HG02943 (cell line): ENCODE results near the gene CCDC9.
"Not testable (repeated sequence)": the region's sequence is repeated elsewhere in the genome, so short reads cannot be mapped to it uniquely, and the experiment has no call there.

ENCODE experiments used
- ATAC-seq: cut with Tn5 transposase; IDR thresholded peaks from one replicate; pipeline ENCODE4 v1.9.1; 2021; ENCODE audit warnings: mild to moderate bottlenecking, low read depth, moderate library complexity; ENCODE audit not compliant: unreplicated experiment

CCDC9 gene

DNA sequence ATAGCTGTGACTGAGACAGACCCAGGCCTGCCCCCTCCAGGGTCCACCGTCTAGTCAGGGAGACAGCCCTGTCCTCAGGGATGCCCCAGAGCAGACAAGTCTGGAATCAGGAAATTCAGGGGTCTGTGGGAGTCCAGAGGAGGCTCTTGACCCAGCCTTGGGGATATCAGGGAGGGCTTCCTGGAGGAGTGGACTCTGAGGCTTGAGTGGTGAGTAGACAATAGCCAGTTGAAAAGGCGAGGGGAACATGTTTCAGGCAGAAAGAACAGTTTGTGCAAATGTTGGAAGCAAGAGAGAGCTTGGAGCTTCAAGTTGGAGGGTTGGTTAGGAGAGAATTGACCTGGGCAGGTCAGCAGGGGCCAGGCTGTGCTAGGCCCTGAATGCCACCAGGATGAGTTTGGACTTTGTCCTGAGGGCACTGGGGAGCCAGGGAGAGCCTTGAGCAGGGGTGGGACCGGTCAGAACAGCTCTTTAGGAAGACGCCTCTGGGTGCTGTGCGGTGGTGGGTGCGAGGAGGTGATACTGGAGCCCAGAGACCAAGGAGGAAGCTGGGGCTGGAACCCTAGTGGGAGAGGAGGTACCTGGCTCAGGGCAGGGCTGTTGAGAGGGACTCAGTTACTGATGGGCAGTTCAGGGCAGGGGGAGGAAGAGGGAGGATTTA lies 2.7 kb downstream of the CCDC9 start:
- ATAC-seq, result no peak

DNA sequence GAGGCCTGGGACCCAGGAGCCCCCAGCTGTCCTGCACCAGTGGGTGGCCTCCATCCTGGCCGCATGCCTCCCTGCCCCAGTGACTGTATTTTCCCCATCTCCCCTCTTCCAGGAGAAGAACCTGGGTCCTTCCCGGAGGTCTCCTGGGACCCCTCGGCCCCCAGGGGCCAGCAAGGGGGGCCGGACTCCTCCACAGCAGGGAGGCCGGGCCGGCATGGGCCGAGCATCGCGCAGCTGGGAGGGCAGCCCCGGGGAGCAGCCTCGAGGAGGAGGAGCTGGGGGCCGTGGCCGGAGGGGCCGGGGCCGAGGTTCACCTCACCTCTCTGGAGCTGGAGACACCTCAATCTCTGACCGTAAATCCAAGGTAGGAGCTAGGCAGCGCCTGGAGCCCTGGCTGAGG lies 4.2 kb downstream of the CCDC9 start:
- ATAC-seq, result no peak

DNA sequence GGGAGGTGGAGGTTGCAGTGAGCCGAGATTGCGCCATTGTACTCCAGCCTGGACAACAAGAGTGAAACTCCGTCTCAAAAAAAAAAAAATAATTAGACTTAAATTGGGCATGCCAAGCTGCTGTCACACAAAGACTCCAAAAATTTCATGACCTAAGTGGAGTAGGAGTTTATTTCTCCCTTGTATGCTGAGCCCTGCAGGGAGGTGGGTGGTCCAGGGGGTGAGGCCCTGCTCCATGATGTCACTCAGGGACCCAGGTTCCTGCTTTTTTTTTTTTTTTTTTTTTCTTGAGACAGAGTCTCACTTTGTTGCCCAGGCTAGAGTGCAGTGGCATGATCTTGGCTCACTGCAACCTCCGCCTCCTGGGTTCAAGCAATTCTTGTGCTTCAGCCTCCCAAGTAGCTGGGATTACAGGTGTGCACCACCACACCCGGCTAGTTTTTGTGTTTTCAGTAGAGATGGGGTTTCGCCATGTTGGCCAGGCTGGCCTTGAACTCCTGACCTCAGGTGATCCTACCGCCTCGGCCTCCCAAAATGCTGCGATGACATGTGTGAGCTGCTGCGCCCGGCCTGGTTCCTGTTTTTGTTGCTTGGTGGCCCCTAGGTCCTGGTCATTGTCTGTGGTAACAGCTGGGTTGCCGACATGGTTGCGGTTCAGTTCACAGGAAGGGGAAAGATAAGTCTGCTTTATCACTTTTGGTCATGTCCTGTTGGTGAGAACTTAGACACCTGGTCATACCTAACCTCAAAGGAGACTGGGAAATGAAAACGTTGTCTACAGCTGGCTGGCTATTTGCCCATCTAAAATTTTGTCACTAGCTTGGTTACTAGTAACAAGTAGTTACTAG lies 5.8 kb downstream of the CCDC9 start:
- peak; percentile 56 for ATAC-seq

DNA sequence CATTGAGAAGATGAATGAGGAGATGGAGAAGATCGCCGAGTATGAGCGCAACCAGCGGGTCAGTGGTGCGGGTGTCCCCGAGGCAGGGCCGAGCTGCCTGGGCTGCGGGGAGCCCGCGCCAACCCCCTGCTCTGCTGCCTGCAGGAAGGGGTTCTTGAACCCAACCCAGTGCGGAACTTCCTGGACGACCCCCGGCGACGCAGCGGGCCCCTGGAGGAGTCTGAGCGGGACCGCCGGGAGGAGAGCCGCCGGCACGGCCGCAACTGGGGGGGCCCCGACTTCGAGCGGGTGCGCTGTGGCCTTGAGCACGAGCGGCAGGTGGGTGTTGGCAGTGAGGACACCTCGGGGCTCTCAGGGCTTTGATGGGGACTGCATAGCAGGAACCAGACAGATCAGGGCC lies 8.3 kb downstream of the CCDC9 start:
- ATAC-seq, result no peak

DNA sequence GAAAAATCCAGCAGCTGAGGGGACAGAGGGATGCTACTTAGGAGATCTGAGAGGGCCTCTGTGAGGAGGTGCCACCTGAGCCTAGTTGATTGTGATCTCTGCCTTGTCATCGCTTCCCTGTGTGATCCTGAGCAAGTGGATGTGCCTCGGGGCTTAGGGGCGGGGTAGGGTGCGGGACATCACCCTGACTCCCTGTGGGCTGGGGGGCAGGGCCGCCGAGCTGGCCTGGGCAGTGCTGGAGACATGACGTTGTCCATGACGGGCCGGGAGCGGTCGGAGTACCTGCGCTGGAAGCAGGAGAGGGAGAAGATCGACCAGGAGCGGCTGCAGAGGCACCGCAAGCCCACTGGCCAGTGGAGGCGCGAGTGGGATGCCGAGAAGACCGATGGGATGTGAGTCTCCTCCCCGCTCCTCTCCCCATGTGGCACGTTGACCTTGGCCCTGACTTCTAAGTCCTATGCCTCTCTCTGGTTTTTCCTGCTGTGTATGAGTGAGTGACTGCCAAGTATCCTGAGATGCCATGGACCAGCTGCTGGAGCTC lies 10.1 kb downstream of the CCDC9 start:
- ATAC-seq, result no peak

DNA sequence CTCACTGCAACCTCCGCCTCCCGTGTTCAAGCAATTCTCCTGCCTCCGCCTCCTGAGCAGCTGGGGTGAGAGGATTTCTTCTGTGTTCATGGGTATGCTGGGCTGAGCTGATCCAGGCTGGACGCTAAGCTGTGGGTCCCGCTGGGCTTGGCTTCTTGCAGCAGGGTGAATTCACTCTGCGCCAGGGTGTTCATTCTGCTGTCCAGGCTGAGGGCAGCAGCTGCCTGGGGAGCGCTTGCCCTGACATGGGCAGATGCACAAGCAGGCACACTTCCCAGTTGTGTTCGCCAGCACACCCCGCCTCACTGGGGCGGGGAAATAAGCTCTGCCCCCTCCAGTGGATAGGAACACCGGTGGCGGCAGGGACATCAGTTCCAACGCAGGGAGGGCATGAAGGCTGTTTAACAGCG lies 11.0 kb downstream of the CCDC9 start:
- no peak for ATAC-seq

DNA sequence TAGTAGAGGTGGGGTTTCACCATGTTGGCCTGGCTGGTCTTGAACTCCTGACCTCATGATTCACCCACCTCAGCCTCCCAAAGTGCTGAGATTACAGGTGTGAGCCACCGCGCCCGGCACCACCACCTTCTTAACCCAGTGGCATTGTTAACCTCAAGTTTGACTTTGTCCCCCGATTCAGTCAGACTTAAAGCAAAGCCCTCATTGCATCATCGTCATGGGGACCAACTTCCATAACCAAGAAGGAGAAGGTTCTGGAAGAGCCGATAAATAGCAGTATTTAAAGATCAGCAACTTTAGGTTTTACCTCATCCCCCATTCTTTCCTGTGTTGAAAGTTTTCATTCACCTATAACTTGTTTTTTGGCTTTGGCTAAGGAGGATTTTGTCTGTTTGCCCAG lies 11.7 kb downstream of the CCDC9 start:
- ATAC-seq, result no peak

DNA sequence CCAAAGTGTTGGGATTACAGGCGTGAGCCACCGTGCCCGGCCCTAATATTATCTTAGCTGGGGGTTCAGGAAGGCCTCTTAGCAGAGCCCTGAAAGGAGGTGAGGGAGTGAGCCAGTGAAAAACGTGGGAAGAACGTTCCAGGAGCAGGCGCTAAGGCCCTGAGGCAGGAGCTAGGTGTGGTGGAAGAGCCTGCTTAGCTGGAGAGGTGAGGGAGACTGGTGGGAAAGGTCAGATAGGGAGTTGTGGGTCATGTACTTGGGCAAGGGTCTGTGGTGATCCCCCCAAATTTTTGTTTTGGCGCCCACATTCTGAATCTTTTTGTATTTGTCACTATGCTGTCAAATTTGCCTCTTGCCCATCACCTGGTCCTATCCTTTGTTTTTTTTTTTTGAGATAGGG lies 13.3 kb downstream of the CCDC9 start:
- ATAC-seq, result no peak

DNA sequence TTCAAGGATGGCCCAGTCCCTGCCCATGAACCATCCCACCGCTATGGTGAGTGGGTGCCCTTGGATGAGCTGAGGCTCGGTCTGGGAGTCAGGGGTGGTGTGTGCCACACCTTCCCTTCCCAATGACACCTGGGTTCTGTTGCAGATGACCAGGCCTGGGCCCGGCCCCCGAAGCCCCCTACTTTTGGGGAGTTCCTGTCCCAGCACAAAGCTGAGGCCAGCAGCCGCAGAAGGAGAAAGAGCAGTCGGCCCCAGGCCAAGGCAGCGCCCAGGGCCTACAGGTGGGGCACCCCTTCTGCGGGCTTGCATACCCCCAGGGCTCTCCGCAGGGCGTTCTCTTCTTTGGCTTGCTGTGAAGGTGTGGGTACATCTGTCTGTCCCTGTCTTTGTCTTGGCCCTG lies 14.1 kb downstream of the CCDC9 start:
- no peak for ATAC-seq

DNA sequence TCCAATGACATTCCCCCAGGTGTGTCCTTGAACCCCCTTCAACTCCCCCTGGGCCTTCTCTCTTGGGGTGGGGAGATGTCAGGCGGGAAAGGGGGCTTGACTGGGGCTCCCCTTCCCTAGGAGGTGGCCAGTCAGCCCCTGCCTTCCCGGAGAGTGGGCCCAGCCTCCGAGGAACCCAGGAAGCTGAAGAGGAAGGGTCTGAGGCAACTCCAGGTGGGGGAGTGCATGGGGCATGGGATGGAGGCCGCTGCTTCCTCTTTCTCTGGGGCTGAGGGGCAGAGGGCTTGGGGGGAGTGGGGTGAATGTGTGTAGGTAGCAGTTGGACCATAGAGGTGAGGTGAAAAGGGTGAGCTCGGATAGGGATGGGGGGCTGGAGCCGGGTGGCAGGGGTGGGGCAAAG lies 15.6 kb downstream of the CCDC9 start:
- no peak for ATAC-seq

DNA sequence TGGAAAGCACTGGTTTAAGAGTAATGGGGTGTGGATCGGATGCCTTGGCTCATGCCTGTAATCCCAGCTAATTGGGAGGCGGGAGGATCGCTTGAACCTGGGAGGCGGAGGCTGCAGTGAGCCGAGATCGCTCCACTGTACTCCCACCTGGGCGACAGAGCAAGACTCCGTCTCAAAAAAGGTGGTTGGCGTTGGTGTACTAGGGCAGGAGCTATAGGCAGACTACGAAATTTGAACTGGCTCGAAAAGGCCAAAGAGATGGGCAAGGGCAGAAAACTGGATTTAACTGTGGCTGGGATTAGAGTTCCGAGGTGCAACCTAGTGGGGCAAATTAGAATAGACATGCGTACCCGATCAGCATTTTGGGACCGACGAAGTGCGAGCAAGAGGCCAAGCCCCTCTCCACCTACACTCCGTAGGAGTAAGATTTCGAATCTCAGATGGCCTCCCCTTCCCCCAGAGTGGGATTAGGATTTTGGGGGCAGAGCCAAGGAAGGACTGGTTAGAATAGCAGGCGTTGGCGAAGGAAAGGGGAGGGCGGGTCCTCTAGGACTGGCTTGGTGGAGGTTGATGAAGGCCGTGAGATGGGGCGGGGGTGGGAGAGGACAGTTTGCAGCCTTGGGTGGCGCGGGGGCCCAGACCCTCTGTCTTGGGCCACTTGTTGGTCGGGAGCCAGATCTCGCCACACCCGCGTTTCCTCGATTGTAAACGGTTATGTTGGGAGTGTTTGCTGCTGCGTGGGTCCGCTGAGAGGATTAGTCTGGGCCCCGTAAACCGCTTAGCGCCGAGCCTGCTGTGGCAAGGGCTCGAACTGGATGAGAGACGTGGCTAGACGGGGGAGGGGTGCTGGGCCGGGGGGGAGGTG lies 16.4 kb downstream of the CCDC9 start:
- no peak for ATAC-seq

DNA sequence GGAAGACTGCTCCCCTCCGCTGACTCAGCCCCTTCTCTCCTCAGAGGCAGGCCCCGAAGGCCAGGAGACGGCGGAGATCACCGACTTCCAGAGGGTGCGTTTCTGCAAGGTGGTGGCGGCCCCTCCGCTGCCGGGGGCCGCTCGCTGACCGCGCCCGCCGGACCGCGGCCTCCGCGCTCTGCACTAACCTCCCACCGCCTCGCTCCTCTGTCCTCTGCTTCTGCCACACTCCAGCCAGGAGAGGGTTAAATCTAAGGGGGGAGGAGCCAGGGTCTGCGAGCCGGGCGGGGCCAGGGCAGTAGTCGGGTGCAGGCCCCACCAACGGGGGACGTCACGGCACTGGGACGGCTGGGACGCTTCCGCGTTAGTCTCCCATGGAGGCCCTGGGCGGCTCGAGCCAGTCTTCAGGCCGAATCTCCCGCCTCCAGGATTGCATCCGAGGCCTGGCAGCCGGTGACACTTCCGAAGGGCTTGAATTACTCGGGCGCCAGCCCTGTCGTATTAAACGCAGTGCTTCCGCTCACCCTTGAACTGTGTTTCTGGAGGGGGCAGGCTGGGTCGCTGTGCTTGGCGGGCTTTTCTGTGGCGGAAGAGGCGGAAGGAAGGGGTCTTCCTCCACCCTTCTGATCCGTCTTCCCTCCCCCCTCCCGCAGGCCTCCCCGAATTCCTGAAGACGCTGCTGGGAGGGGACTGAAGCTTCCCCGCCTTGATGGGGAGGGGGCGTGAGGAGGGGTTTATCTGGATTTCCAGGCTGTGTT lies 17.2 kb downstream of the CCDC9 start:
- peak; percentile 52 for ATAC-seq

DNA sequence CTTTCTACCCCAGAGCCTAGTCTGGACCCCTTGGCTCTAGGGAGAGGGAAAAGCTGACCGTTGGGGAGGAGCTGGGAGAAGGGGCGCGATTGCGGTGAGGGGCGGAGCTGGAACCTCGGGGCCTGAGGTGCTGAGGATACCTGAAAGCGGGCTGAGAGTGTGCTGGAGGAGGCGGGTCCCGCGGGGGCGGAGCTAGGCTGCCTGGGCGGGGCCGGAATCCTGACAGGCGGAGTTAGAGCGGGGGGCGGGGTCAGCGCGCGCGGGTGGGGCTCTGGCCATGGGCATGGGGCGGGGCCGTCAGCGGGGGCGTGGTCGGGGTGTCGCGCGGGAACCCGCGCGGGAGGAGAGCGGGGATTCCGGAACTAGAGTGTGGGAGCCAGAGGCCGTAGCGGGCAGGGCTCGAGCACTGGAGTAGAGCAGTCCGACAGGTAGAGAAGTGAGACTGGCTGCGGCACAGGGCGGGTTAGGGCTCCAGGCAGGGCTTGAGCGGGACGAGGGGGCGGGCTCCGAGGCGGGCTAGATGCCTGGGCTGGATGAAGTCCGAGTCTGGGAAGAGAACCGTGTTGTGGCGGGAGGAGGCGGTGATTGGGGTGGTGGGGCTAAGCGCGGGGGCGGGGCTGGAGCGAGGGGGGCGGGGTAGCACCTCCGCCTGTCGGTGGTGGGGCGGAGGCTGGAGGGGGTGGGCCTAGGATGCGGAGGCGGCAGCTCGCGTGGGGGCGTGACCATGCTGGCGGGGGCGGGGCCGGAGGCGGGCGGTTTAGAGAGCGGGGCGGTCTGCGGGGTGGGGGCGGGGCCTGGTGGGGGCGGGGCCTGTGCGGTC lies 18.0 kb downstream of the CCDC9 start, which contains the start of gene INAFM1:
INAFM1 (plus strand) TSS at position 815 of the 820 bp plus-strand sequence. CDS start 35 bp downstream, outside the sequence.
- ATAC-seq, result peak; percentile 45

DNA sequence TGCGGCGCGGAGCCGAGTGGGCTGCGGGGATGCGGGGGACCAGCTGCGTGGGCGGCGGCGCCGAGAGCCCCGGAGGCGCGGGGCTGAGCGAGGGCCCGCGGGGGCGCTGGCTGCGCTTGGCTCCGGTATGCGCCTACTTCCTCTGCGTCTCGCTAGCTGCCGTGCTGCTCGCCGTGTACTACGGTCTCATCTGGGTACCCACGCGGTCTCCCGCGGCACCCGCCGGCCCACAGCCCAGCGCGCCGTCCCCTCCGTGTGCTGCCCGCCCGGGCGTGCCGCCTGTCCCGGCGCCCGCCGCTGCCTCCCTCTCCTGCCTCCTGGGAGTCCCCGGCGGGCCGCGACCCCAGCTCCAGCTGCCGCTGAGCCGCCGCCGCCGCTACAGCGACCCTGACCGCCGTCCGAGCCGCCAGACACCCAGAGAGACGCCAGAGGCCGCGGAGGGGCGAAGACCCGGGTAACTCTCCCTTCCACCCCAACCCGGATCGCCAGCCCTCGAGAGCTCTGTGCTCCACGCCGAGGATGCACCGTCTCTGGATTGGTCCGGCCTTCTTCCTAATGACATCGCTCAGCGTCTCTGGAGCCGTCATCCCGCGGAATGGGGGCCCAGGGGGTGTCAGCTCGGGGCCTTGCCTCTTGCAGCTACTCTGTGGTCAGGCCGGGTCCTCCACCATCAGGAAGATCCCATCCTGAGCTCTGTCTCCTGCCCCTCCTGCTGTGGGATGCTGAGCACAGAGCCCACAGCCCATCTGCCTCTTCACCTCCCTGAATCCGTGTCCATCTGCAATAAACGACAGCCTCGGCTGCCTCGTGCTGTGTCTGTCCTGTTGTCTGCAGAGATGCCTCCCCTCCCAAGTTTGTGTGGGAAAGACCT lies 18.8 kb downstream of the CCDC9 start:
- peak; percentile 21 for ATAC-seq

DNA sequence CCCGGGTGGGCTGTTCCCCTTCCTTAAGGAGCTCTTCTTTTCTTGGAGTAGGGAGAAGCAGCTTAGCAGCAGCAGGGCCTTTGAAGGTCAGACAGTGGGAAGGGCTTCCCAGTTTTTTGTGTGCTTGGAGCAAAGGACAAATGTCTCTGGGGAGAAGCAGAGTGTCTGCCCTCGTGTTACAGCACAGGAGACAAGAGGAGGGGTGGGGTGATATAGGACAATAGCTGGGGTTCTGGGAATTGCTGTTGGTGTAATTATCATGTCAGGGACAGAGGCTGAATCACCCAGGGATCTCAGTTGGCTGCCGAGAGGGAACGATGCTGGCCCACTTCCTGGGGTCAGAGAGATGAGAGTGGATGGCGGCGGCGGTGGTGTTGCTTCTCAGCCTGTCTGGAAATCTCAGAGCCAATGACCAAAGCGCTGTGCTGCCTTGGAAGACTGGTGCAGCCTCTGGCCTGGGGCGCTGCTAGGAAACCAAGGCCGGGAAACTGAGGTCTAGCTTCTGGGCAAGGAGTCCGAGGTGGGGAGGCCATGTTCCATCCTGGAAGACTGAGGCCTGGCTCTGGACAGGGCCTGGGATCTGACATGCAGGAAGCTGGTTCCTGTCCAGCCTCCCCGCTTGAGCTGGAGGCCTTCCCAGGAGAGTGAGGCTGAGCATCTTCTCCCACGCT lies 19.6 kb downstream of the CCDC9 start:
- ATAC-seq, result no peak

DNA sequence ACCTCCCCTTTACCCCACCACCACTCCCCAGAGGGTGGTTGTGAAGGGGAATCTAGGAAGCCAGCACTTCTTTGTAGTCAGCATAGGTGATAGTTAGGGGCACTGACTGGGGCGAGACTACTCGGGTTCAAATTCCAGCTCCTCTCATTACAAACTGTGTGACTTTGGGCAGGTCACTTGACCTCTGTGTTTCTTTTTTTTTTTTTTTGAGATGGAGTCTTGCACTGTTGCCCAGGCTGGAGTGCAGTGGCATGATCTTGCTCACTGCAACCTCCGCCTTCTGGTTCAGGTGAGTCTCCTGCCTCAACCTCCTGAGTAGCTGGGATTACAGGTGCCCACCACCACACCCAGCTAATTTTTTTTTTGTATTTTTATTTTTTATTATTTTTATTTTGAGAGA lies 20.2 kb downstream of the CCDC9 start:
- not testable (repeated sequence) for ATAC-seq

DNA sequence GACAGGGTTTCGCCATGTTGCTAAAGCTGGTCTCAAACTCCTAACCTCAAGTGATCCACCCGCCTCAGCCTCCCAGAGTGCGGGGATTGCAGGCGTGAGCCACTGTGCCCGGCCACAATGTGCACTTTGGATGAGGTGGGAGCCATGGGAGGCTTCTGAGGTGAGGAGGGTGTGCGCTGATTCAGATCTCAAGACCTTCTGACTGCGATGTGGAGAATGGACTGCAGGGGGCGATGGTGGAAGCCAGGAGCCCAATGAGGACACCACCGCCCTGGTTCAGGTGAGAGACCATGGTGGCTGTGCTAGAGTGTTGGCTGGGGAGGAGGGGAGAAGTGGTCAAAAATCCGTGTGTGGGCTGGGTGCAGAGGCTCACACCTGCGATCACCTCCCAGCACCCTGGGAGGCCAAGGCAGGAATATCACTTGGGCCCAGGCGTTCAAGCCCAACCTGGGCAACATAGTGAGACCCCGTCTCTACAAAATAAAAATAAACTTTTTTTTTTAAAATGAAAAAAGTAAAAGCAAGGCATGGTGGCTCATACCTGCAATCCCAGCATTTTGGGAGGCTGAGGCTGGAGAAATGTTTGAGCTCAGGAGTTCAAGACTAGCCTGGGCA lies 24.0 kb downstream of the CCDC9 start:
- no peak for ATAC-seq
